ENCODE results near the gene EEF2K. TPM values are rescaled to one million over a fixed set of nuclear protein-coding genes. Genes with fewer than 3 reads are reported as not detected.

The EEF2K gene
- total RNA-seq, 4 donors from 2014 or later: 42.8 to 90.8 (median 50.3) TPM

DNA sequence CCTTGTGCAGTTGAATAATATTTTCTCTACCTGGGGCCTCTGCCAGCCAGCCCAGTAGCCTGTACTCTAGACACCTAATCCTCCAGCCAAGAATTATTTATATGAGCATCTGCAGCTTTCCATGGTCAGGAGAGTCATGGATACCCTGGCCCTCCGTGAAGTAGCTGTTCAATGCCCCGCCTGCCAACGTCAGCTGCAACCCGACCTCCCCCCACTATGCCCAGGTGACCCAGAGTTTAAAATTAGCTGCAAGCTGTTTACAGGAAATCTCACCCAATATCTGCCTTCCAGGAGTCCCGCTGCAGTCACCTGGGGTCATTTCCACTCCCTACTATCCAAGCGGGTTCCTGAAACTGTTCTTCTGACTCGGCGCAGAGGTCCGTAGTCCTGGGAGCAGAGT is 31.4 kb upstream of the EEF2K start:
- H3K36me3 ChIP-seq: no peaks in the 10 kb centered on the region
- H3K27me3 ChIP-seq: no peaks in the 10 kb centered on the region
- H3K27ac ChIP-seq: no peak overlapping the region
- no peak overlapping the region for H3K4me3 ChIP-seq
- H3K4me1 ChIP-seq: no peaks in the 10 kb centered on the region
- WGBS, 2 donors: 64 to 65% methylated on average over 9 of the region's 9 CpGs
- TF ChIP-seq POLR2A (IDR thresholded peaks at IDR 0.05): no peak
- TF ChIP-seq EP300 (IDR thresholded peaks at IDR 0.05): no peak
- TF ChIP-seq, protein P1, sequence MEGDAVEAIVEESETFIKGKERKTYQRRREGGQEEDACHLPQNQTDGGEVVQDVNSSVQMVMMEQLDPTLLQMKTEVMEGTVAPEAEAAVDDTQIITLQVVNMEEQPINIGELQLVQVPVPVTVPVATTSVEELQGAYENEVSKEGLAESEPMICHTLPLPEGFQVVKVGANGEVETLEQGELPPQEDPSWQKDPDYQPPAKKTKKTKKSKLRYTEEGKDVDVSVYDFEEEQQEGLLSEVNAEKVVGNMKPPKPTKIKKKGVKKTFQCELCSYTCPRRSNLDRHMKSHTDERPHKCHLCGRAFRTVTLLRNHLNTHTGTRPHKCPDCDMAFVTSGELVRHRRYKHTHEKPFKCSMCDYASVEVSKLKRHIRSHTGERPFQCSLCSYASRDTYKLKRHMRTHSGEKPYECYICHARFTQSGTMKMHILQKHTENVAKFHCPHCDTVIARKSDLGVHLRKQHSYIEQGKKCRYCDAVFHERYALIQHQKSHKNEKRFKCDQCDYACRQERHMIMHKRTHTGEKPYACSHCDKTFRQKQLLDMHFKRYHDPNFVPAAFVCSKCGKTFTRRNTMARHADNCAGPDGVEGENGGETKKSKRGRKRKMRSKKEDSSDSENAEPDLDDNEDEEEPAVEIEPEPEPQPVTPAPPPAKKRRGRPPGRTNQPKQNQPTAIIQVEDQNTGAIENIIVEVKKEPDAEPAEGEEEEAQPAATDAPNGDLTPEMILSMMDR (IDR thresholded peaks at IDR 0.05): no peak
- DNase-seq (ENCODE audit: low spot score in 2 of 2): no peak
- no peaks in the 10 kb centered on the region for H3K9me3 ChIP-seq

DNA sequence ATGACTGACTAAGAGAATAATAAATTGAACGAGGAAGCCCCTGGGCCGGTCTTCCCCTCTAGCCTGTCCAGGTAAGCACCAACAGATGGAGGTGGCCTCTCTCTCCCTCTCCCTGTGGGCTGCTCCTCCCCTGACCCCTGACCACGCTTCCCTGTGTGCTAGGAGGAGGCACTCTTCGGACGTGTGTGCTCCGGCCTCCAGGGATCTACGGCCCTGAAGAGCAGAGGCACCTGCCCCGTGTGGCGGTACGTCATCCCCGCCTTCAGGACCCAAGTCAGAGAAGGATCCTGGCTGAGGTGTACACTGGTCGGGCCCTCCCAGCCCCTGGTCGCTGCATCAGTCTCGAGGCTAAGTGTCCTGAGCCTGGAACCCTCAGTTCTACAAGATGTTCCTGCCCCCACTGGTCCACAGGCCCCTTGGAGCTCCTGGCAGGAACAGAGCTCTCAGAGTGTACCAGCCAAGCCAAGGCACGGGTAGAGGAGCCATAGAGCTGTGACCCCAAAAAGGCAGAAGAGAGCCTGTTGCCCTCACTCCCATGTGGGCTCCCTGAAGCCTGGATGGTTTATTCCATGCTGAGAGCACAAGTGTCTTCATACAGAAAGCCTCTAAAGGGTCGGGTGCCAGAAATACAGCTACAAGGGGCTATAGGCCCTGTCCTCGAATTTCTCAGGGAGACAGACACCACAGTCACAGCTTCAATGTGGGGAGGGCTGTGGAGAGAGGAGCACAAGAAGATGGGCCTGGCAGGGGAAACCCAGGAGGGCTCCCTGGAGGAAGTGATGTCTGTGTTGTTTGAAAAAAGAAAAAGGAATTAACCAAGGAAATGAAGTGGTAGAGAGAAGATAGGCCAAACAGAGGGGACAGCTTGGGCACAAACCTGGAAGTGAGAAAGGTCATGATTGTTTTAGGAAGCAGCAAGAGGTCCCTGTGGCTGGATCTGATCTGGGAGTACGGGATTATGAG is 27.8 kb upstream of the EEF2K start:
- TF ChIP-seq POLR2A (IDR thresholded peaks at IDR 0.05) (no peak), EP300 (IDR thresholded peaks at IDR 0.05) (no peak)
- TF ChIP-seq, protein P1 (IDR thresholded peaks at IDR 0.05): no peak
- no peak for DNase-seq (ENCODE audit: low spot score in 2 of 2)
- Histone ChIP-seq H3K9me3 (no peaks in the 10 kb centered on the region), H3K27ac (no peak overlapping the region), H3K4me3 (no peak overlapping the region), H3K36me3 (no peaks in the 10 kb centered on the region), H3K4me1 (no peaks in the 10 kb centered on the region), H3K27me3 (no peaks in the 10 kb centered on the region)
- 72 to 79% methylated on average over 14 to 15 of the region's 18 CpGs for WGBS, 2 donors

DNA sequence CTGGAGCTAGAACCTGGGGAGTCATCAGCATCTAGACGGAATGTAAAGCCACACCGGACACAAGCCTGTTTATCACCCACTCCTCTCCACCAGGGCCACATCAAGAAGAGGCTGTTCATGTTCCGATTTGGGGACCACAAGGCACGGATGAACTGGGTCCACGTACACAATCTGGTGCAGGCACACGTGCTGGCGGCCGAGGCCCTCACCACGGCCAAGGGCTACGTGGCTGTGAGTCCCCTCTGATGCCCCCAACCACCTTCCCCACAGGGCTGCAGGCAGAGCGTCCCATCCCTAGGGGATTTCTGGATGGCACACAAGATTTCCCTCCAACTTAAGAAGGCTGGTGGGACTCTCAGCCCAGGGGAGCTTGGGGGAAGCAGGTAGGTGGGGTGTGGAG is 24.7 kb upstream of the EEF2K start:
- Histone ChIP-seq H3K27ac (no peak overlapping the region), H3K9me3 (no peaks in the 10 kb centered on the region), H3K4me3 (no peak overlapping the region), H3K36me3 (no peaks in the 10 kb centered on the region), H3K4me1 (no peaks in the 10 kb centered on the region), H3K27me3 (no peaks in the 10 kb centered on the region)
- 79 to 85% methylated on average over 11 of the region's 11 CpGs for WGBS, 2 donors
- no peak for TF ChIP-seq POLR2A (IDR thresholded peaks at IDR 0.05)
- TF ChIP-seq EP300 (IDR thresholded peaks at IDR 0.05): no peak
- TF ChIP-seq, protein P1 (IDR thresholded peaks at IDR 0.05): no peak
- DNase-seq (ENCODE audit: low spot score in 2 of 2): no peak

DNA sequence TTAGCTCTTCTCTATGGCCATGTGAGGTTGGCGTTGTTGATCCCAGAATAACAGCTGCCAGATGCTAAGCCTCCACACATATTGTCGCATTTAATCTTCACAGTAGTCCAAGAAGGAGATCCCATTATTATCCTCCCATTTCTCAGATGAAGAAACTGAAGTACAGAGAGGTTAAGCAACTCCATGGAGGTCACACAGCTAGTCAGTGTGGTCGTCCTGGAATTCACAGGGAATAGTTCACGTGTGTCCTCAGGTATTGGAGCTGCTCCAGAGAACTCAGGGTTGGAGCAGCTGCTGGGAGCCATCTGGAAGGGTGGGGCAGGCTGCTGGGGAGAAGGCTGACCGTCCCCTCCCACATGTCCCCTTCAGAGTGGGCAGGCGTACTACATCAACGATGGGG is 24.2 kb upstream of the EEF2K start:
- Histone ChIP-seq H3K9me3 (no peaks in the 10 kb centered on the region), H3K27me3 (no peaks in the 10 kb centered on the region), H3K27ac (no peak overlapping the region), H3K4me1 (no peaks in the 10 kb centered on the region), H3K4me3 (no peak overlapping the region), H3K36me3 (no peaks in the 10 kb centered on the region)
- DNase-seq (ENCODE audit: low spot score in 2 of 2): no peak
- TF ChIP-seq EP300 (IDR thresholded peaks at IDR 0.05): no peak
- no peak for TF ChIP-seq POLR2A (IDR thresholded peaks at IDR 0.05)
- TF ChIP-seq, protein P1 (IDR thresholded peaks at IDR 0.05): no peak
- WGBS, 2 donors: 74 to 84% methylated on average over 7 of the region's 7 CpGs

DNA sequence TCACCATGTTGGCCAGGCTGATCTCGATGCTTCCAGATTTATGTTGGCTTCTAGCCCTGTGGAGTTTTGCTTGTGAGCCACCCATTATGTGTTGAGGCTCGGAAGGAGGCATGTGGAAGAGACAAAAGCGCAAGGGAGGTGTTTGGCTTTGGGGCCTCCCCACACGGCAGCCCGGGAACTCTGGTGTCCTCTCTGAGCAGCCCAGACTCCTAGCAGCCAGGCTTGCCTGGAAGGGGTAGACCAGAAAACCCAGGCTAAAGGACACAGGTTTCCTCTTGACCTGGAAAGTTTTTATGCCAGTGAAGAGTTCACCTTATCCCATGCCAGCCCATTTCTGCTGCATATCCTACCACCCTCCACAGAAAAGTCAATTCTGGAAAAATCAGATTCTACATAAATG is 22.7 kb upstream of the EEF2K start:
- no peaks in the 10 kb centered on the region for H3K36me3 ChIP-seq
- H3K4me3 ChIP-seq: no peak overlapping the region
- H3K27ac ChIP-seq: no peak overlapping the region
- no peaks in the 10 kb centered on the region for H3K27me3 ChIP-seq
- no peak for DNase-seq (ENCODE audit: low spot score in 2 of 2)
- WGBS, 2 donors: 68 to 77% methylated on average over 5 of the region's 5 CpGs
- peaks cover 0 to 4% (median 2%) of the 10 kb centered on the region in 4 donors for H3K4me1 ChIP-seq
- TF ChIP-seq, protein P1 (IDR thresholded peaks at IDR 0.05): no peak
- no peaks in the 10 kb centered on the region for H3K9me3 ChIP-seq

Data from tibial nerve (tissue), 4 donors.